Transverse colon (tissue), 4 donors: ENCODE measurements around the gene KCNAB3. TPM values are rescaled to one million over a fixed set of nuclear protein-coding genes. Genes with fewer than 3 reads are reported as not detected.
"Not testable (repeated sequence)": the region's sequence is repeated elsewhere in the genome, so short reads cannot be mapped to it uniquely, and the experiment has no call there.

ENCODE experiments used
- DNase-seq: peaks from one replicate; pipeline ENCODE4 v3.0.0-alpha.2; 2019
- H3K27ac ChIP-seq, 4 donors: fragments of 200-600 bp; sonication (generic); 2 replicates each; pipeline ENCODE4 v1.5.1; 2016 to 2018; ENCODE audit warnings: inconsistent platforms in 4 of 4
- H3K27me3 ChIP-seq: fragments of 200-600 bp; sonication (generic); 2 replicates; pipeline ENCODE4 v1.5.1; 2017; ENCODE audit warnings: inconsistent platforms
- H3K36me3 ChIP-seq, 4 donors: fragments of 200-600 bp; sonication (generic); 2 replicates each; pipeline ENCODE4 v1.5.1; 2017 to 2019; ENCODE audit warnings: inconsistent platforms in 4 of 4
- H3K4me1 ChIP-seq, 4 donors: fragments of 200-600 bp; sonication (generic); 2 replicates each; pipeline ENCODE4 v1.5.1; 2017 to 2020; ENCODE audit warnings: inconsistent platforms in 4 of 4
- H3K4me3 ChIP-seq, 4 donors: fragments of 200-600 bp; sonication (generic); 1 replicate in 1 of 4; 2 replicates in 3 of 4; pipeline versions ENCODE4 v1.5.1 to v1.6.1; 2017 to 2019; ENCODE audit warnings: inconsistent platforms in 4 of 4
- H3K9me3 ChIP-seq, 2 donors: fragments of 200-600 bp; sonication (generic); 2 replicates each; pipeline ENCODE4 v1.5.1; 2017 to 2019; ENCODE audit warnings: inconsistent platforms in 2 of 2
- EP300 ChIP-seq: sonication (generic); formaldehyde crosslinking; IDR thresholded peaks from one replicate; pipeline ENCODE4 v1.6.1; 2017; ENCODE audit warnings: antibody characterized with exemption, low read depth
- POLR2A ChIP-seq: fragments of 450-650 bp; IDR thresholded peaks from one replicate; pipeline ENCODE4 v1.6.1; 2016; ENCODE audit warnings: antibody characterized with exemption, mild to moderate bottlenecking, moderate library complexity
- POLR2AphosphoS5 ChIP-seq, 3 donors: sonication (generic); formaldehyde crosslinking; IDR thresholded peaks; one replicate each; pipeline ENCODE4 v1.6.1; 2016; ENCODE audit warnings: antibody characterized with exemption in 3 of 3
- WGBS, 2 donors: methylation state at CpG; one replicate each; pipeline ENCODE4 v1.1.5; 2018; ENCODE audit warnings: low coverage in 1 of 2; 5-methylcytosine and 5-hydroxymethylcytosine counted together
- in situ Hi-C, 4 donors: fragments of 200-750 bp; cut with MboI; loops; one replicate each; pipeline versions ENCODE4 v1.15.0 to v1.15.1; 2017; ENCODE audit warnings: low sequenced_read_pairs in 3 of 4, low pct_ligation_motif_present in 1 of 4, low pct_unique_long_range_greater_than_20kb in 1 of 4
- intact Hi-C: fragments of 100-400 bp; cut with DNase I; formaldehyde crosslinking; loops from one replicate; pipeline ENCODE4 v1.15.1; 2023; ENCODE audit warnings: low total_unique reads
- total RNA-seq, 4 donors: library from RNA; depleted of rRNA; stranded (reverse); fragments of >200 nt; gene quantifications; one replicate each; pipeline ENCODE4 v1.1.0, GENCODE V29; 2016
- TF ChIP-seq, protein P1 (sequence below), 5 experiments: fragments of 200-600 bp in 3 of 5; fragments of 450-650 bp in 2 of 5; sonication (generic) in 3 of 5; IDR thresholded peaks; 1 replicate in 2 of 5; 2 replicates in 3 of 5; pipeline ENCODE4 v1.5.1; 2016 to 2017; ENCODE audit warnings: antibody characterized with exemption in 5 of 5, inconsistent platforms in 3 of 5, mild to moderate bottlenecking in 2 of 5, moderate library complexity in 1 of 5

The KCNAB3 gene
- total RNA-seq, 4 donors from 2014 or later: 0.40 to 1.6 (median 0.82) TPM; not detected in 1

DNA sequence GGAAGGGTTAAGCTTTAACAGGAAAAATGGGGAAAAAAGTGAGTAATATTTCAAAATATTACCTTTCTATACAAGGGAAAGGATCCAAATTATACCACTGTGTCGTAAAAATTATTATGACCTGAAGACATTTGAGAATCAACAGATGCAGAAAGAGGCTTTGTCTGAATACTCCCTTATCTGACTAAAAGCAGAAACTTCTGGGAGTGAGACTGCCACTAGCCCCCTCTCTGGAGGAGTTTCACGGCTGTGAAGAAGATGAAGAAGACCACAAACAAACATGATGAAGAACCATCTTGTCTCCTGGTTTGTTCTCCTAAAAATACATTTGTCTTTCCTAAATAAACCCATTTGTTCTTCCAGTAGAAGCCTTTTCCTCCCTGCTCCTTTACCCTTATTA is 31.8 kb upstream of the KCNAB3 start:
- Histone ChIP-seq H3K9me3 (no peaks in the 10 kb centered on the region), H3K4me1 (no peaks in the 10 kb centered on the region), H3K27me3 (peaks cover 10% of the 10 kb centered on the region), H3K4me3 (no peak overlapping the region), H3K27ac (no peak overlapping the region), H3K36me3 (no peaks in the 10 kb centered on the region)
- no peak for TF ChIP-seq POLR2AphosphoS5 (IDR thresholded peaks at IDR 0.05)
- no peak for TF ChIP-seq EP300
- TF ChIP-seq POLR2A: no peak
- TF ChIP-seq, protein P1, sequence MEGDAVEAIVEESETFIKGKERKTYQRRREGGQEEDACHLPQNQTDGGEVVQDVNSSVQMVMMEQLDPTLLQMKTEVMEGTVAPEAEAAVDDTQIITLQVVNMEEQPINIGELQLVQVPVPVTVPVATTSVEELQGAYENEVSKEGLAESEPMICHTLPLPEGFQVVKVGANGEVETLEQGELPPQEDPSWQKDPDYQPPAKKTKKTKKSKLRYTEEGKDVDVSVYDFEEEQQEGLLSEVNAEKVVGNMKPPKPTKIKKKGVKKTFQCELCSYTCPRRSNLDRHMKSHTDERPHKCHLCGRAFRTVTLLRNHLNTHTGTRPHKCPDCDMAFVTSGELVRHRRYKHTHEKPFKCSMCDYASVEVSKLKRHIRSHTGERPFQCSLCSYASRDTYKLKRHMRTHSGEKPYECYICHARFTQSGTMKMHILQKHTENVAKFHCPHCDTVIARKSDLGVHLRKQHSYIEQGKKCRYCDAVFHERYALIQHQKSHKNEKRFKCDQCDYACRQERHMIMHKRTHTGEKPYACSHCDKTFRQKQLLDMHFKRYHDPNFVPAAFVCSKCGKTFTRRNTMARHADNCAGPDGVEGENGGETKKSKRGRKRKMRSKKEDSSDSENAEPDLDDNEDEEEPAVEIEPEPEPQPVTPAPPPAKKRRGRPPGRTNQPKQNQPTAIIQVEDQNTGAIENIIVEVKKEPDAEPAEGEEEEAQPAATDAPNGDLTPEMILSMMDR (IDR thresholded peaks at IDR 0.05): no peak
- 26 to 41% methylated on average over 2 of the region's 2 CpGs for WGBS, 2 donors
- in situ Hi-C loops: no loop called here
- intact Hi-C loops: no loop called here
- DNase-seq: no peak

GRCh38 chr17:7959503-7960253 is 30.0 kb upstream of the KCNAB3 start:
- WGBS, 2 donors: 88 to 90% methylated on average over 3 to 9 of the region's 9 CpGs
- no peak overlapping the region for H3K4me3 ChIP-seq
- in situ Hi-C loops: no loop called here
- no peaks in the 10 kb centered on the region for H3K36me3 ChIP-seq
- no peaks in the 10 kb centered on the region for H3K4me1 ChIP-seq
- H3K9me3 ChIP-seq: no peaks in the 10 kb centered on the region
- TF ChIP-seq, protein P1 (IDR thresholded peaks at IDR 0.05): no peak
- TF ChIP-seq POLR2A: no peak
- TF ChIP-seq EP300: no peak
- TF ChIP-seq POLR2AphosphoS5 (IDR thresholded peaks at IDR 0.05): no peak
- no peak overlapping the region for H3K27ac ChIP-seq
- intact Hi-C loops: no loop called here
- H3K27me3 ChIP-seq: peaks cover 10% of the 10 kb centered on the region
- DNase-seq: no peak

- in situ Hi-C loops (no loop called here), intact Hi-C loops (no loop called here)
- Histone ChIP-seq H3K27me3 (peaks cover 10% of the 10 kb centered on the region), H3K4me1 (no peaks in the 10 kb centered on the region), H3K4me3 (no peak overlapping the region), H3K9me3 (no peaks in the 10 kb centered on the region), H3K27ac (peak overlapping the region in 3 of 4 donors; percentile 59 to 76 (median 69)), H3K36me3 (no peaks in the 10 kb centered on the region)
- WGBS, 2 donors: 60 to 70% methylated on average over 8 to 11 of the region's 11 CpGs
- peak; percentile 28 to 67 (median 42) for TF ChIP-seq POLR2AphosphoS5 (IDR thresholded peaks at IDR 0.05)
- TF ChIP-seq, protein P1 (IDR thresholded peaks at IDR 0.05): no peak
- peak; percentile 28 for DNase-seq
These were observed 26.7 kb upstream of the KCNAB3 start for GRCh38 chr17:7956228-7956965.

- Histone ChIP-seq H3K4me3 (no peak overlapping the region), H3K9me3 (no peaks in the 10 kb centered on the region), H3K27me3 (peaks cover 4% of the 10 kb centered on the region), H3K36me3 (no peaks in the 10 kb centered on the region), H3K4me1 (no peaks in the 10 kb centered on the region), H3K27ac (peak overlapping the region in 3 of 4 donors; percentile 59 to 76 (median 69))
- in situ Hi-C loops (no loop called here), intact Hi-C loops (no loop called here)
- TF ChIP-seq EP300: no peak
- TF ChIP-seq POLR2A: no peak
- TF ChIP-seq POLR2AphosphoS5 (IDR thresholded peaks at IDR 0.05): no peak
- TF ChIP-seq, protein P1 (IDR thresholded peaks at IDR 0.05): no peak
- WGBS, 2 donors: 71 to 72% methylated on average over 13 of the region's 13 CpGs
- DNase-seq: no peak
These were observed 26.0 kb upstream of the KCNAB3 start for GRCh38 chr17:7955414-7956227.

GRCh38 chr17:7953266-7953665 is 23.6 kb upstream of the KCNAB3 start:
- in situ Hi-C loops, H3K4me3 ChIP-seq, H3K9me3 ChIP-seq, H3K27me3 ChIP-seq, H3K4me1 ChIP-seq, H3K27ac ChIP-seq, DNase-seq, H3K36me3 ChIP-seq, intact Hi-C loops: not testable (repeated sequence)
- whole genome bisulfite sequencing, 2 donors: 96% methylated on average over 13 of the region's 13 CpGs; no CpG with 5 or more reads in 1 of the 2 donors
